Thyroid gland (tissue), 4 donors: Measurements from ENCODE around the gene A2ML1.
"Not testable (repeated sequence)": the region's sequence is repeated elsewhere in the genome, so short reads cannot be mapped to it uniquely, and the experiment has no call there.

ENCODE experiments used
- POLR2A ChIP-seq, 2 donors: fragments of 450-650 bp; IDR thresholded peaks; one replicate each; pipeline ENCODE4 v1.6.1; 2017; ENCODE audit warnings: antibody characterized with exemption in 2 of 2, mild to moderate bottlenecking in 2 of 2, moderate library complexity in 1 of 2
- TF ChIP-seq, protein P1 (sequence below), 6 experiments: fragments of 200-600 bp in 3 of 6; fragments of 450-650 bp in 3 of 6; sonication (generic) in 3 of 6; IDR thresholded peaks; one replicate each; pipeline ENCODE4 v1.5.1; 2016 to 2019; ENCODE audit warnings: antibody characterized with exemption in 6 of 6, mild to moderate bottlenecking in 2 of 6, inconsistent platforms in 1 of 6, moderate library complexity in 1 of 6

DNA sequence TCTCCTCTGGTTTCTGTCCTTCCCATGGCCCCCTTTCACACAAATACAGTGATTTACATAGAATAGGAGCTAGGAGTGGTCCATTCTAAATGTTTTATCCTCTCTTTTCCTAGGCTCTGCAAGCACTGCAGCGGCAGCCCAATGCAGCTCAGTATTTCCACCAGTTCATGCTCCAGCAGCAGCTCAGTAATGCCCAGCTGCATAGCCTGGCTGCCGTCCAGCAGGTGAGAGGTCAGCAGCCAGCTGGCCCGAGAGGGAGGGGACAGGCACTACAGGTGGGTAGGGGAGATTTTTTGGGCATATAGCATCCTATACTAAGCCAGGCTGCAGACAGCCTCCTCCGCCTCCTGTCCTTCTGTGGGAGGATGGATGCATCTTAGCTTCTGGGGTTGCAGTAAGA, 97.2 kb downstream of the A2ML1 start:
- TF ChIP-seq, protein P1, sequence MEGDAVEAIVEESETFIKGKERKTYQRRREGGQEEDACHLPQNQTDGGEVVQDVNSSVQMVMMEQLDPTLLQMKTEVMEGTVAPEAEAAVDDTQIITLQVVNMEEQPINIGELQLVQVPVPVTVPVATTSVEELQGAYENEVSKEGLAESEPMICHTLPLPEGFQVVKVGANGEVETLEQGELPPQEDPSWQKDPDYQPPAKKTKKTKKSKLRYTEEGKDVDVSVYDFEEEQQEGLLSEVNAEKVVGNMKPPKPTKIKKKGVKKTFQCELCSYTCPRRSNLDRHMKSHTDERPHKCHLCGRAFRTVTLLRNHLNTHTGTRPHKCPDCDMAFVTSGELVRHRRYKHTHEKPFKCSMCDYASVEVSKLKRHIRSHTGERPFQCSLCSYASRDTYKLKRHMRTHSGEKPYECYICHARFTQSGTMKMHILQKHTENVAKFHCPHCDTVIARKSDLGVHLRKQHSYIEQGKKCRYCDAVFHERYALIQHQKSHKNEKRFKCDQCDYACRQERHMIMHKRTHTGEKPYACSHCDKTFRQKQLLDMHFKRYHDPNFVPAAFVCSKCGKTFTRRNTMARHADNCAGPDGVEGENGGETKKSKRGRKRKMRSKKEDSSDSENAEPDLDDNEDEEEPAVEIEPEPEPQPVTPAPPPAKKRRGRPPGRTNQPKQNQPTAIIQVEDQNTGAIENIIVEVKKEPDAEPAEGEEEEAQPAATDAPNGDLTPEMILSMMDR (IDR thresholded peaks at IDR 0.05) = not testable (repeated sequence)
- not testable (repeated sequence) for TF ChIP-seq POLR2A (IDR thresholded peaks at IDR 0.05)
